HG03064 (cell line): ENCODE measurements around the gene TWIST2.

Experiments
- ATAC-seq: cut with Tn5 transposase; IDR thresholded peaks from one replicate; pipeline ENCODE4 v1.9.1; 2021; ENCODE audit warnings: low read depth; ENCODE audit not compliant: unreplicated experiment

TWIST2 gene

GRCh38 chr2:238936162-238937052 is 88.5 kb downstream of the TWIST2 start:
- no peak for ATAC-seq

GRCh38 chr2:238938003-238938400 is 90.1 kb downstream of the TWIST2 start:
- ATAC-seq = no peak

- ATAC-seq = no peak
Measured at GRCh38 chr2:238938401-238939055, 90.6 kb downstream of the TWIST2 start.

DNA sequence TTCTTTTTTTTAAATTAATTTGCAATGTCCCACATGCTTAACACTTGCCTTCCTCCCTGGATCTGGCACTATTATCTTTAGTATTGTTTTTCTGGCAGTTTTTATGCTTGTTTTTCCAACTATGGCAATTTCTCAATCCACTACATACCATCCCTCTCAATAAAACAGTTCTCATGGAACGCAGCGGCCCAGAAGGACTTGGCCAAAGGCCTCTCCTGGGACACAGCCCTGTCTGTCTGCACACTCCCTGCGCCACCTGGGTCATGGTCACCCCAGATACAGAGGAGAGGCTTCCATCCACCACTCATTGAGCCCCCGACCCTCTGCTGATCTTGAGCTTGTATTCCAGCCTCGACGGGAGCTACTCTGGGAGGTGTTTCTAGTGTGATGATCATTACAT is 91.2 kb downstream of the TWIST2 start:
- ATAC-seq = no peak

DNA sequence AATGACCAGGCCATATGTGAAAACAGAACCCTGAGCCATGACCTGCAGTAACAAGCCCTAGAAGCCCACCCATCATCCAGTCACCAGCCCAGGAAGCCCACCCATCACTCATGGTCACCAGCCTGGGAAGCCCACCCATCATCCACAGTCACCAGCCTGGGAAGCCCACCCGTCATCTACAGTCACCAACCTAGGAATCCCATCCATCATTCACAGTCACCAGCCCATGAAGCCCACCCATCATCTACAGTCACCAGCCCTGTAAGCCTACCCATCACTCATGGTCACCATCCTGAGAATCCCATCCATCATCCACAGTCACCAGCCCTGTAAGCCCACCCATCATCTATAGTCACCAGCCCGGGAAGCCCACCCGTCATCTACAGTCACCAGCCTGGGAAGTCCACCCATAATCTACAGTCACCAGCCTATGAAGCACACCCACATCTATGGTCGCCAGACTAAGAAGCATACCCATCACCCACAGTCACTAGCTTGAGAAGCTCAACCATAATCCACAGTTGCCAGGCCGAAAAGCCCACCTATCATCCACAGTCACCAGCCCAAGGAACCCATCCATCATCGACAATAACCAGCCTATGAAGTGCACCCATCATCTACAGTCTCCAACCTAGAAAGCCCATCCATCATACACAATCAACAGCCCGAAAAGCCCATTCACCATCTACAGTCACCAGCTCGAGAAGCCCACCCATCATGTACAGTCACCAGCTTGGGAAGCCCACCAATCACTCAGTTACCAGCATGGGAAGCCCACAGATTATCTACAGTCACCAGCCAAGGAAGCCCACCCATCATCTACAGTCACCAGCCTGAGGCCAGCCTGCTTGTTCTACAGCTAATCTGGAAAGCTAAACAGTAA is 91.9 kb downstream of the TWIST2 start:
- ATAC-seq = no peak

GRCh38 chr2:238940806-238941205 is 92.9 kb downstream of the TWIST2 start:
- ATAC-seq = no peak

- ATAC-seq = no peak
Measured at GRCh38 chr2:238941262-238941792, 93.4 kb downstream of the TWIST2 start.

DNA sequence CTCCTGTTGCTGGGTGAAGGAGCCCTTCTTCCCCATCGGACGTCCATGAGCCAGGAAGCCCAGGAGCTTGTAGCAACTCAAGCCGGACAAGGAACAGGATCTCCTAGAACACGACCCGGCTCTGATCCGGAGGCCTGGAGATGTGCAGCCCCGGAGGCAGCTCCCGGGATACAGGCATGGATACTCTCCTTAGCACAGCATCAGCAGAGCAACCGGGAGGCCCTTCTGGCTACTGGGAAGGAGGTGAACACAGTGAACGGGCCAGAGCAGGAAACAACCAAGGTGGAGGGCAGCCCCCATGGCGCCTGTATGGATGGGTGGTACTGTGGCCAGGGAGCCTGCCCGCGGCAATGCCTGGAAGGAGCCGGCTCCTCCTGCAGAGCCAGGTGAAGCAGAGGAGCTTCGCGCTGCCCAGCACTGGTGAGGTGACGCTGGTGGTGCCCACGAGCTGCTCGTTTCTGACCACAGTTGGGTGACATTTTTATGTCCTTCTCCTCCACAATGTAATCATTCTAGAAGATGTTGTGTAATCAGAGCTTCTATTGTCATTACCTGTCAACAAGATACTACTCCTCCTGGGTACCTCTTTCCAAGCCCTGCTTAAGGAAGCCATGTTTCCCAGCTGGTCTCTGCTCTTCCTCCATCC is 94.3 kb downstream of the TWIST2 start:
- ATAC-seq = no peak

DNA sequence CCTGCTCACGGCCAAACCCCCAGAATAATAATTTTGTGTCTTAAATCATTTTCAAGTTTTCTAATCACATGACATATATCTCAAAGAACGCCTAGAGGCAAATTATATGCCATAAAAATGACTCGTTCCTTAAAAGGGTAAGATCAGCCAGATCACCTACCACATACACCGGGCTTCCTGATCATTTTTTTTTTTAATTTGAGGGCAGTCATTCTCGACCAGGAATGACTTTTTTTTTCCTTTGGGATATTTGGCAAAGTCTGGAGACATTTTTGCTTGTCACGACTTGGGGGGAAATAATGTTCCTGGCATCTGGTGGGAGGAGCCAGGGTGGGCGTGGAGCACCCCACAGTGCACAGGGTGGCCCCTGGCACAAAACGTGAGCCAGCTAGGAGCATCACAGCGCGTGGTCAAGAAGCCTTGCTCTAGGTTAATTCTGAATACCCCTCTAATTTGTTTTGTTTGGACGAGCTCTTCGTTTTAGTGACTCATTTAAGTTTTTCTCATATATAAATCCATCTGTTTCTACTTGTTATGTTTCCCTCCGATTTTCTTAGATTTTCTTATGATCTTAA is 94.9 kb downstream of the TWIST2 start:
- no peak for ATAC-seq

- no peak for ATAC-seq
Measured at GRCh38 chr2:238943338-238944067, 95.6 kb downstream of the TWIST2 start.

DNA sequence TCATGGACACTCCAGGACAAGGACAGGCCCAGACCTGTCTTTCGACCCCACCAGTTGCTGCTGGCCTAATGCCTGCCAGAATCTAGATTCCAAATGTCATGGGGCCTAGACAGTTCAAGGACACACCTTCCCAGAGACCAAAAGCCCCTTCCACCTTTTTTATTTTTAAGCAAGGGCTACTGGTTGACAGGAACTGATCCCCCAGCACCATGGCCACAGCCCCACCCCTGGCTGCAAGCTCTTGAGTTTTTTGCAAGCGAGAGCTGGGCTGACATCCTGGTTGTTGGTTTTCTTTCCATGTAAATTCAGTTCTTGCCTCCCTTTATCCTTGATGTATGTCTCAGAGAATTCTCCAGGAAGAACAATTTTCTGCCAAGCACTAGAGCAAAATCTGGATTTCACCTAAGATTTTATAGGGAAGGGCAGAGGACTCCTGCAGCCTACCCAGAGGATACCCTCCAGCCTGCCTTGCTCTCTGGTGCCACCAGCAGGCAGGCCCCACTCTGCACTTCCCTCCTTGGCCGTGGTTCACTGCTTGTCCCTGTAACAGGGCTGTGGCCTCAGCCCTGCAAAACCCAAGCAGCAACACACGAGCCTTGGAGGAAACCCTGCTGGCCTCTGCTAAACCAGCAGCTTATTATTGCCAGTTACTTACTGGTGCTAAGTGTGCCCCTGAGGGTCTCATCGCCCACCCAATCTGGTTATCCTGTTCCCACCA is 97.7 kb downstream of the TWIST2 start:
- ATAC-seq = no peak

GRCh38 chr2:238946318-238947242 is 98.7 kb downstream of the TWIST2 start:
- no peak for ATAC-seq

- ATAC-seq = no peak
Measured at GRCh38 chr2:238947243-238947760, 99.4 kb downstream of the TWIST2 start.

DNA sequence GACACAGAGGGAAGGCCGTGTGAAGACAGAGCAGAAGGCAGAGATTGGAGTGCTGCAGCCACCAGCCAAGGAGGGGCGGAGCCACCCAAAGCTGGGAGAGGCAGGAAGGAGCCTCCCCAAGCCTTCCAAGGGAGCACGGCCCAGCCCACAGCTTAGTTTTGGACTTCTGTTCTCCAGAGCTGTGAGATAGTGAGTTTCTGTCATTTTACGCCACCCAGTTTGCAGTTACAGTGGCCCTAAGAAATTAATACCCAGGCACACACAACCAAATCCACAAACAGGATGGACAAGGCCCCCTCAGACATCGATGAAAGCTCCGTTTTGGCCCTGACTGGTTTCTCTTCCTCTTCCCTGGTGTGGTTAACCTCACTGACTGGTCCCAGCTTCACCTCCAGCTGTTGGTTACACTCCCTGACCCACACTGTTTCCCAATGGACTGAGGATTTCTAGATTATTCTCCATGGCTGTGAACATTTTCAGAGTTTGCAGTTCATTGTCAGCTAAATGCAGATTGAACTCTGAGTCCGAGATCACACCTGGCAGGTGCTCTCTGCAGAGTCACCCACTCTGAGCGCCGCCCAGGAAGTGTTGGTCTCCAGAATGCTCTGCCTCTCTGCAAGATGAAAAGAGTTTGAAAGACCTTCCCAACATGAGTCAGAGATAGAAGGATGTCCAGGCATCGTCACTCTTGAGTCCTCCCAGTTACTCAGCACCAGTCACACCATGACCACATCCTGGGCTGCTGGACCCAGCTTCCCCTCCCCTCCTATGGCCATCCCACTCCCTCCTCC is 100.2 kb downstream of the TWIST2 start:
- no peak for ATAC-seq

DNA sequence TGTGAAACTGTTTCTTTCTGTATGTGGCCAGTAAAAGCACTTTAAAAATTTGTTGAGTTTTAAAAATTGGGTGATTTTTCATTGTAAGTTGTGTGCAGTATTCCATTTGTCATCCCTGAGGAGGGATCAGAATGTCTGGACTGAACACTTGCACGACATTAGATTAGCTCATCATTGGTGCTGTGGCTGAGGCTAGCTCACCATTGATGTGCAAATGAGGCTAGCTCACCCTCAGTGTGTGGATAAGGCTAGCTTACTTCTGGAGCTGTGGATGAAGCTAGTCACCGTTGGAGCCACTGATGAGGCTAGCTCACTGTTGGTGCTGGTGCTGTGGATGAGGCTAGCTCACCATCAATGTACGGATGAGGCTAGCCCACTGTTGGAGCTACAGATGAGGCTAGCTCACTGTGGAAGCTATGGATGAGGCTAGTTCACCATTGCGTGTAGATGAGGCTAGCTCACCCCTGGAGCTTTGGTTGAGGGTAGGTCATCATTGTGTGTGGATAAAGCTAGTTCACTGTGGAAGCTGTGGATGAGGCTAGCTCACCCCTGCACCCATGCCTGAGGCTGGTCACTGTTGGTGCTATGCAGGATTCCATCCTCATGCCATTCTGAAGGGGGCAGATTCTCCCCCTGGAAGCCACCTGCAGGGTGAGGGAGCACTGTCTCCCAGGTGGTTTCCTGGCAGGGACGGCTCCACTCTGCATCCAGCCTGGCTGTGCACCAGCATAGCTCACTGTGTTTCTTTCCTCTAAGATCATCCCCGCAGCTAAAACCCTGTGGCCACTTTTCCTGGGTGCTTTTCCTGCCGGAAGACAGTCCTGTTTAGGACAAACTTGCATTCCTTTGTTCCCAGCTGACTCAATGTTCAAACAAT is 101.1 kb downstream of the TWIST2 start:
- ATAC-seq = no peak
